Measurements from ENCODE around the gene PRLR.

DNA sequence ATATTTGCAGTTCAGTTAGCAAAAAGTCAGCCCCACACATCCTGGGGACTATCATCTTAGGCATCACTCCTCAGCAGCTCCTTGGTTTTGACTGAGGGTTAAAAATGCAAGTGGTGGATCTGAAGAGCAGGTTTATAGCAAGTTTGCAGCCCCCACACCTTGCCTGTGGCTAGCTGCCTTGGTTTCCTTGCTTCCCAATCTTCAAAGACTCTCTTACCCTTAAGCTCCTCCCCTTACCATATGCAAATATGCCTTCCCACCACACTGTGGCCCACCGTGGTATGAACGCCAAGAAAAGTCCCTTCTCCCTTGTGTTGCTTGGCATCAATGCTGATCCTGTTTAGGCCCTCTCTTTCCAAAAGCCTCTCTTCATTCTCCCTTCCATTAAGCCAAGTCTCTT, 137.6 kb downstream of the PRLR start:
- no peak for TF ChIP-seq EZH2 (IDR thresholded peaks at IDR 0.05; ENCODE audit: insufficient read depth, low read length)
- TF ChIP-seq, protein P1, sequence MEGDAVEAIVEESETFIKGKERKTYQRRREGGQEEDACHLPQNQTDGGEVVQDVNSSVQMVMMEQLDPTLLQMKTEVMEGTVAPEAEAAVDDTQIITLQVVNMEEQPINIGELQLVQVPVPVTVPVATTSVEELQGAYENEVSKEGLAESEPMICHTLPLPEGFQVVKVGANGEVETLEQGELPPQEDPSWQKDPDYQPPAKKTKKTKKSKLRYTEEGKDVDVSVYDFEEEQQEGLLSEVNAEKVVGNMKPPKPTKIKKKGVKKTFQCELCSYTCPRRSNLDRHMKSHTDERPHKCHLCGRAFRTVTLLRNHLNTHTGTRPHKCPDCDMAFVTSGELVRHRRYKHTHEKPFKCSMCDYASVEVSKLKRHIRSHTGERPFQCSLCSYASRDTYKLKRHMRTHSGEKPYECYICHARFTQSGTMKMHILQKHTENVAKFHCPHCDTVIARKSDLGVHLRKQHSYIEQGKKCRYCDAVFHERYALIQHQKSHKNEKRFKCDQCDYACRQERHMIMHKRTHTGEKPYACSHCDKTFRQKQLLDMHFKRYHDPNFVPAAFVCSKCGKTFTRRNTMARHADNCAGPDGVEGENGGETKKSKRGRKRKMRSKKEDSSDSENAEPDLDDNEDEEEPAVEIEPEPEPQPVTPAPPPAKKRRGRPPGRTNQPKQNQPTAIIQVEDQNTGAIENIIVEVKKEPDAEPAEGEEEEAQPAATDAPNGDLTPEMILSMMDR (IDR thresholded peaks at IDR 0.05; ENCODE audit: insufficient read depth, low read depth, low read length) = no peak

All from astrocyte (in vitro differentiated cells and primary cell).